Hematopoietic multipotent progenitor cell treated with erythropoietin and hydrocortisone succinate and interleukin-3 and kit ligand, for 15 days (in vitro differentiated cells): ENCODE measurements around the gene ROBO1.
"Not testable (repeated sequence)": the region's sequence is repeated elsewhere in the genome, so short reads cannot be mapped to it uniquely, and the experiment has no call there.

Experiments used
- DNase-seq: peaks from one replicate; pipeline ENCODE4 v3.0.0-alpha.2; 2015; ENCODE audit warnings: low spot score

Gene ROBO1

GRCh38 chr3:79368403-79368802, 399.4 kb downstream of the ROBO1 start:
- DNase-seq, result no peak

GRCh38 chr3:79367803-79368202, 400.0 kb downstream of the ROBO1 start:
- DNase-seq, result no peak

GRCh38 chr3:79367066-79367465, 400.7 kb downstream of the ROBO1 start:
- DNase-seq, result no peak

GRCh38 chr3:79366414-79366813, 401.4 kb downstream of the ROBO1 start:
- DNase-seq, result no peak

- DNase-seq, result no peak
These were observed 403.0 kb downstream of the ROBO1 start for GRCh38 chr3:79364784-79365183.

- no peak for DNase-seq
These were observed 405.1 kb downstream of the ROBO1 start for GRCh38 chr3:79362571-79363270.

GRCh38 chr3:79361748-79362378, 405.9 kb downstream of the ROBO1 start:
- peak; percentile 20 for DNase-seq

GRCh38 chr3:79358327-79358726, 409.5 kb downstream of the ROBO1 start:
- DNase-seq, result no peak

GRCh38 chr3:79354179-79354688, 413.6 kb downstream of the ROBO1 start:
- DNase-seq, result no peak

- DNase-seq, result no peak
These were observed 416.1 kb downstream of the ROBO1 start for GRCh38 chr3:79351699-79352098.

- no peak for DNase-seq
These were observed 422.6 kb downstream of the ROBO1 start for GRCh38 chr3:79344876-79345871.

- DNase-seq, result no peak
These were observed 425.8 kb downstream of the ROBO1 start for GRCh38 chr3:79341961-79342360.

- DNase-seq, result no peak
These were observed 428.0 kb downstream of the ROBO1 start for GRCh38 chr3:79339846-79340245.

- no peak for DNase-seq
These were observed 430.0 kb downstream of the ROBO1 start for GRCh38 chr3:79337798-79338197.

- DNase-seq, result no peak
These were observed 438.6 kb downstream of the ROBO1 start for GRCh38 chr3:79329154-79329553.

GRCh38 chr3:79326642-79327041, 441.2 kb downstream of the ROBO1 start:
- DNase-seq, result no peak

- DNase-seq, result not testable (repeated sequence)
These were observed 441.9 kb downstream of the ROBO1 start for GRCh38 chr3:79325833-79326383.

GRCh38 chr3:79317551-79318518, 450.0 kb downstream of the ROBO1 start:
- no peak for DNase-seq

- DNase-seq, result no peak
These were observed 452.8 kb downstream of the ROBO1 start for GRCh38 chr3:79314962-79315361.

- DNase-seq, result no peak
These were observed 453.3 kb downstream of the ROBO1 start for GRCh38 chr3:79314544-79314943.

GRCh38 chr3:79310016-79310415, 457.8 kb downstream of the ROBO1 start:
- DNase-seq, result no peak
